ENCODE data around the gene NCAM1. TPM values are rescaled to one million over a fixed set of nuclear protein-coding genes. Genes with fewer than 3 reads are reported as not detected.

Gene NCAM1
- total and polyA plus RNA-seq, 12 donors: 38.7 to 181 (median 111) TPM

- DNase-seq: no peak
- TF ChIP-seq, protein P1, sequence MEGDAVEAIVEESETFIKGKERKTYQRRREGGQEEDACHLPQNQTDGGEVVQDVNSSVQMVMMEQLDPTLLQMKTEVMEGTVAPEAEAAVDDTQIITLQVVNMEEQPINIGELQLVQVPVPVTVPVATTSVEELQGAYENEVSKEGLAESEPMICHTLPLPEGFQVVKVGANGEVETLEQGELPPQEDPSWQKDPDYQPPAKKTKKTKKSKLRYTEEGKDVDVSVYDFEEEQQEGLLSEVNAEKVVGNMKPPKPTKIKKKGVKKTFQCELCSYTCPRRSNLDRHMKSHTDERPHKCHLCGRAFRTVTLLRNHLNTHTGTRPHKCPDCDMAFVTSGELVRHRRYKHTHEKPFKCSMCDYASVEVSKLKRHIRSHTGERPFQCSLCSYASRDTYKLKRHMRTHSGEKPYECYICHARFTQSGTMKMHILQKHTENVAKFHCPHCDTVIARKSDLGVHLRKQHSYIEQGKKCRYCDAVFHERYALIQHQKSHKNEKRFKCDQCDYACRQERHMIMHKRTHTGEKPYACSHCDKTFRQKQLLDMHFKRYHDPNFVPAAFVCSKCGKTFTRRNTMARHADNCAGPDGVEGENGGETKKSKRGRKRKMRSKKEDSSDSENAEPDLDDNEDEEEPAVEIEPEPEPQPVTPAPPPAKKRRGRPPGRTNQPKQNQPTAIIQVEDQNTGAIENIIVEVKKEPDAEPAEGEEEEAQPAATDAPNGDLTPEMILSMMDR (IDR thresholded peaks at IDR 0.05): no peak
- TF ChIP-seq POLR2A (IDR thresholded peaks at IDR 0.05): no peak
- H3K9me3 ChIP-seq (replicated peaks in 1 of 3): no peaks in the 10 kb centered on the region
- intact Hi-C loops (cut with DNase I): no loop called here
- no peak overlapping the region for H3K4me3 ChIP-seq
- H3K27me3 ChIP-seq: no peaks in the 10 kb centered on the region
- WGBS, 4 donors: 89 to 97% (median 94%) methylated on average over 2 of the region's 2 CpGs
- peaks cover 0 to 6% of the 10 kb centered on the region in 2 donors for H3K4me1 ChIP-seq (replicated peaks in 1 of 2)
- no peaks in the 10 kb centered on the region for H3K36me3 ChIP-seq (replicated peaks in 1 of 2)
- no peak overlapping the region for H3K27ac ChIP-seq
Observed at GRCh38 chr11:113057038-113057437, 95.8 kb downstream of the NCAM1 start.

- TF ChIP-seq, protein P1 (IDR thresholded peaks at IDR 0.05): no peak
- TF ChIP-seq POLR2A (IDR thresholded peaks at IDR 0.05): no peak
- H3K9me3 ChIP-seq (replicated peaks in 1 of 3): no peaks in the 10 kb centered on the region
- 88 to 100% (median 92%) methylated on average over 3 to 4 of the region's 4 CpGs for WGBS, 4 donors
- no peaks in the 10 kb centered on the region for H3K27me3 ChIP-seq
- H3K27ac ChIP-seq: no peak overlapping the region
- intact Hi-C loops (cut with DNase I): no loop called here
- peaks cover 0 to 5% of the 10 kb centered on the region in 2 donors for H3K4me1 ChIP-seq (replicated peaks in 1 of 2)
- DNase-seq: peak in 3 of 7 donors; percentile 8 to 31 (median 19)
- H3K4me3 ChIP-seq: no peak overlapping the region
- H3K36me3 ChIP-seq (replicated peaks in 1 of 2): no peaks in the 10 kb centered on the region
Observed at GRCh38 chr11:113059548-113059947, 98.3 kb downstream of the NCAM1 start.

GRCh38 chr11:113065330-113065729 lies 104.1 kb downstream of the NCAM1 start:
- 70 to 94% (median 75%) methylated on average over 1 of the region's 1 CpG for WGBS, 4 donors
- H3K36me3 ChIP-seq (replicated peaks in 1 of 2): no peaks in the 10 kb centered on the region
- no peaks in the 10 kb centered on the region for H3K4me1 ChIP-seq (replicated peaks in 1 of 2)
- no peaks in the 10 kb centered on the region for H3K9me3 ChIP-seq (replicated peaks in 1 of 3)
- no peaks in the 10 kb centered on the region for H3K27me3 ChIP-seq
- no peak overlapping the region for H3K27ac ChIP-seq
- no peak for TF ChIP-seq POLR2A (IDR thresholded peaks at IDR 0.05)
- TF ChIP-seq, protein P1 (IDR thresholded peaks at IDR 0.05): no peak
- intact Hi-C loops (cut with DNase I): no loop called here
- H3K4me3 ChIP-seq: no peak overlapping the region
- no peak for DNase-seq

DNA sequence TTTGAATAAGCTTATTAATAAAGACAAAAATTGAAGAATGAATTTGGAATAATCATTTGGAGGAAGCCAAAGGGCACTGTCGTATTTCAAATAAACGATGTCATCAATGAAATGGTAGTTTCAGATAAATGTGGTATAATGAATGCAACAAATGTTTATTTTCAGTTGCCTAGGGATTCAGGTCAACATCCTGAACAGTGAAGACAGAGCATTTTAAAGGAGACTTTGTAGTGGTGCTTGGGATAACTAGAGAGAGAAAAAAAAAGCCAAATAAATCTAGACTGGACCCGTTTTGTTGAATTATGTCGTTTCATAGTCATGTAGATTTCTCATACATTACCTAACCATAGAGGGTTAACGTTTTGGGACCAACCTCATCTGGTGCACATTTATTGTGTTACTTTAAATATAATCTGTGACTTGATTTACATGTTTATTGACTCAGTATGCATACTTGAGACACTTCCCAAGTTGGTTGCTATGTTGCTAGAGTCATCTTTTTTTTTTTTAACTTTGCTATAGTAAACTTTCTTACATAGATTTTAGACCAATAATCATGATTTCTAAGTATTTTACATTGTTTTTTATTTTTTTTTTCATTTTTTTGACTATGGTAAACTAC lies 111.1 kb downstream of the NCAM1 start:
- Histone ChIP-seq H3K4me3 (no peak overlapping the region), H3K27me3 (no peaks in the 10 kb centered on the region), H3K4me1 (replicated peaks in 1 of 2) (no peaks in the 10 kb centered on the region), H3K27ac (no peak overlapping the region), H3K36me3 (replicated peaks in 1 of 2) (no peaks in the 10 kb centered on the region), H3K9me3 (replicated peaks in 1 of 3) (no peaks in the 10 kb centered on the region)
- intact Hi-C loops (cut with DNase I): no loop called here
- no peak for TF ChIP-seq POLR2A (IDR thresholded peaks at IDR 0.05)
- TF ChIP-seq, protein P1 (IDR thresholded peaks at IDR 0.05): no peak
- WGBS, 4 donors: 77 to 82% (median 80%) methylated on average over 5 of the region's 5 CpGs
- DNase-seq: no peak
